Transverse colon (tissue), 4 donors: ENCODE results near the gene HDAC7. TPM values are rescaled to one million over a fixed set of nuclear protein-coding genes. Genes with fewer than 3 reads are reported as not detected.

Source experiments
- DNase-seq: peaks from one replicate; pipeline ENCODE4 v3.0.0-alpha.2; 2019
- H3K27ac ChIP-seq, 4 donors: fragments of 200-600 bp; sonication (generic); 2 replicates each; pipeline ENCODE4 v1.5.1; 2016 to 2018; ENCODE audit warnings: inconsistent platforms in 4 of 4
- H3K27me3 ChIP-seq: fragments of 200-600 bp; sonication (generic); 2 replicates; pipeline ENCODE4 v1.5.1; 2017; ENCODE audit warnings: inconsistent platforms
- H3K36me3 ChIP-seq, 4 donors: fragments of 200-600 bp; sonication (generic); 2 replicates each; pipeline ENCODE4 v1.5.1; 2017 to 2019; ENCODE audit warnings: inconsistent platforms in 4 of 4
- H3K4me1 ChIP-seq, 4 donors: fragments of 200-600 bp; sonication (generic); 2 replicates each; pipeline ENCODE4 v1.5.1; 2017 to 2020; ENCODE audit warnings: inconsistent platforms in 4 of 4
- H3K4me3 ChIP-seq, 4 donors: fragments of 200-600 bp; sonication (generic); 1 replicate in 1 of 4; 2 replicates in 3 of 4; pipeline versions ENCODE4 v1.5.1 to v1.6.1; 2017 to 2019; ENCODE audit warnings: inconsistent platforms in 4 of 4
- H3K9me3 ChIP-seq, 2 donors: fragments of 200-600 bp; sonication (generic); 2 replicates each; pipeline ENCODE4 v1.5.1; 2017 to 2019; ENCODE audit warnings: inconsistent platforms in 2 of 2
- CTCF ChIP-seq, 5 experiments: fragments of 200-600 bp in 3 of 5; fragments of 450-650 bp in 2 of 5; sonication (generic) in 3 of 5; IDR thresholded peaks; 1 replicate in 2 of 5; 2 replicates in 3 of 5; pipeline ENCODE4 v1.5.1; 2016 to 2017; ENCODE audit warnings: antibody characterized with exemption in 5 of 5, inconsistent platforms in 3 of 5, mild to moderate bottlenecking in 2 of 5, moderate library complexity in 1 of 5
- EP300 ChIP-seq: sonication (generic); formaldehyde crosslinking; IDR thresholded peaks from one replicate; pipeline ENCODE4 v1.6.1; 2017; ENCODE audit warnings: antibody characterized with exemption, low read depth
- POLR2A ChIP-seq: fragments of 450-650 bp; IDR thresholded peaks from one replicate; pipeline ENCODE4 v1.6.1; 2016; ENCODE audit warnings: antibody characterized with exemption, mild to moderate bottlenecking, moderate library complexity
- POLR2AphosphoS5 ChIP-seq, 3 donors: sonication (generic); formaldehyde crosslinking; IDR thresholded peaks; one replicate each; pipeline ENCODE4 v1.6.1; 2016; ENCODE audit warnings: antibody characterized with exemption in 3 of 3
- WGBS, 2 donors: methylation state at CpG; one replicate each; pipeline ENCODE4 v1.1.5; 2018; ENCODE audit warnings: low coverage in 1 of 2; 5-methylcytosine and 5-hydroxymethylcytosine counted together
- in situ Hi-C, 4 donors: fragments of 200-750 bp; cut with MboI; loops; one replicate each; pipeline versions ENCODE4 v1.15.0 to v1.15.1; 2017; ENCODE audit warnings: low sequenced_read_pairs in 3 of 4, low pct_ligation_motif_present in 1 of 4, low pct_unique_long_range_greater_than_20kb in 1 of 4
- intact Hi-C: fragments of 100-400 bp; cut with DNase I; formaldehyde crosslinking; loops from one replicate; pipeline ENCODE4 v1.15.1; 2023; ENCODE audit warnings: low total_unique reads
- total RNA-seq, 4 donors: library from RNA; depleted of rRNA; stranded (reverse); fragments of >200 nt; gene quantifications; one replicate each; pipeline ENCODE4 v1.1.0, GENCODE V29; 2016

Gene HDAC7
- total RNA-seq, 4 donors from 2014 or later, result 19.4 to 133 (median 28.3) TPM

GRCh38 chr12:47777741-47778558 lies 41.8 kb downstream of the HDAC7 start:
- H3K36me3 ChIP-seq, result no peaks in the 10 kb centered on the region
- H3K4me1 ChIP-seq, result peaks cover 35 to 53% (median 40%) of the 10 kb centered on the region in 4 donors
- no peaks in the 10 kb centered on the region for H3K9me3 ChIP-seq
- TF ChIP-seq EP300 (no peak), POLR2AphosphoS5 (IDR thresholded peaks at IDR 0.05) (no peak), POLR2A (no peak), CTCF (IDR thresholded peaks at IDR 0.05) (no peak)
- no peak overlapping the region for H3K4me3 ChIP-seq
- no peak for DNase-seq
- in situ Hi-C loops, result loop anchor here in 2 of 4 donors (5.0 to 10.0 kb wide), 2 partner anchors 61 to 63 kb away; no protein-coding TSS in a partner anchor
- peak overlapping the region in 2 of 4 donors; percentile 55 to 61 for H3K27ac ChIP-seq
- intact Hi-C loops, result loop anchor here (2.0 to 5.0 kb wide), 2 partner anchors 59 to 66 kb away; no protein-coding TSS in a partner anchor
- H3K27me3 ChIP-seq, result no peaks in the 10 kb centered on the region
- 68 to 70% methylated on average over 2 to 9 of the region's 9 CpGs for WGBS, 2 donors

- Histone ChIP-seq H3K9me3 (no peaks in the 10 kb centered on the region), H3K27me3 (no peaks in the 10 kb centered on the region), H3K4me1 (peaks cover 40 to 59% (median 43%) of the 10 kb centered on the region in 4 donors), H3K27ac (peak overlapping the region in 3 of 4 donors; percentile 14 to 61 (median 55)), H3K36me3 (no peaks in the 10 kb centered on the region), H3K4me3 (no peak overlapping the region)
- TF ChIP-seq EP300 (no peak), POLR2AphosphoS5 (IDR thresholded peaks at IDR 0.05) (no peak), CTCF (IDR thresholded peaks at IDR 0.05) (no peak), POLR2A (no peak)
- intact Hi-C loops (loop anchor here (5.0 kb wide), 1 partner anchor 65 kb away; no protein-coding TSS in a partner anchor), in situ Hi-C loops (loop anchor here in 2 of 4 donors (5.0 to 10.0 kb wide), 2 partner anchors 60 to 62 kb away; no protein-coding TSS in a partner anchor)
- 73% methylated on average over 1 of the region's 1 CpG; no CpG with 5 or more reads in 1 of the 2 donors for WGBS, 2 donors
- DNase-seq, result no peak
Measured at GRCh38 chr12:47777151-47777550, 42.6 kb downstream of the HDAC7 start.

- no peak overlapping the region for H3K4me3 ChIP-seq
- no peaks in the 10 kb centered on the region for H3K9me3 ChIP-seq
- in situ Hi-C loops (loop anchor here in 2 of 4 donors (5.0 to 10.0 kb wide), 2 partner anchors 59 to 62 kb away; no protein-coding TSS in a partner anchor), intact Hi-C loops (loop anchor here (5.0 kb wide), 1 partner anchor 64 kb away; no protein-coding TSS in a partner anchor)
- WGBS, 2 donors, result 64% methylated on average over 4 of the region's 5 CpGs; no CpG with 5 or more reads in 1 of the 2 donors
- H3K27me3 ChIP-seq, result no peaks in the 10 kb centered on the region
- H3K36me3 ChIP-seq, result no peaks in the 10 kb centered on the region
- peaks cover 40 to 60% (median 43%) of the 10 kb centered on the region in 4 donors for H3K4me1 ChIP-seq
- H3K27ac ChIP-seq, result peak overlapping the region in 3 of 4 donors; percentile 14 to 61 (median 55)
- DNase-seq, result no peak
- TF ChIP-seq EP300 (no peak), CTCF (IDR thresholded peaks at IDR 0.05) (no peak)
Measured at GRCh38 chr12:47776471-47777143, 43.1 kb downstream of the HDAC7 start.
